Kidney (tissue), 14 donors: ENCODE results near the gene SLC6A19. TPM values are rescaled to one million over a fixed set of nuclear protein-coding genes. Genes with fewer than 3 reads are reported as not detected.

Experiments
- DNase-seq, 5 donors: peaks; one replicate each; pipeline ENCODE4 v3.0.0-alpha.2; 2013 to 2020
- FAIRE-seq: peaks from 2 replicates; lab custom pipeline; 2012; peaks lifted over from hg19 to GRCh38; lab: Jason Lieb, UNC
- H3K27ac ChIP-seq, 2 donors: one replicate each; pipeline ENCODE4 v1.7.0; 2013; ENCODE audit warnings: low read depth in 2 of 2, low read length in 2 of 2, inconsistent platforms in 1 of 2
- H3K27me3 ChIP-seq: one replicate; pipeline ENCODE4 v1.7.1; 2013; ENCODE audit warnings: low read length, inconsistent platforms; ENCODE audit not compliant: control insufficient read depth, insufficient read depth
- H3K36me3 ChIP-seq, 3 donors: one replicate each; pipeline versions ENCODE4 v1.7.0 to v1.7.1; 2013; ENCODE audit warnings: low read length in 3 of 3, control low read depth in 1 of 3, inconsistent platforms in 1 of 3; ENCODE audit not compliant: insufficient read depth in 3 of 3, control insufficient read depth in 2 of 3
- H3K4me1 ChIP-seq, 3 donors: one replicate each; pipeline versions ENCODE4 v1.7.0 to v1.7.1; 2013; ENCODE audit warnings: low read length in 3 of 3, inconsistent platforms in 1 of 3, low read depth in 1 of 3; ENCODE audit not compliant: control insufficient read depth in 2 of 3, insufficient read depth in 2 of 3
- H3K4me3 ChIP-seq, 3 donors: one replicate each; pipeline versions ENCODE4 v1.7.0 to v1.8.1; 2013; ENCODE audit warnings: low read length in 3 of 3, control low read depth in 1 of 3, inconsistent platforms in 1 of 3
- H3K9ac ChIP-seq, 3 donors: one replicate each; pipeline versions ENCODE4 v1.7.0 to v1.7.1; 2013; ENCODE audit warnings: low read length in 3 of 3, control low read depth in 1 of 3, inconsistent platforms in 1 of 3
- H3K9me3 ChIP-seq, 3 donors: one replicate each; pipeline versions ENCODE4 v1.7.0 to v1.7.1; 2013; ENCODE audit warnings: low read length in 3 of 3, control low read depth in 1 of 3, inconsistent platforms in 1 of 3; ENCODE audit not compliant: control insufficient read depth in 2 of 3, insufficient read depth in 1 of 3
- intact Hi-C: fragments of 100-400 bp; cut with DNase I; formaldehyde crosslinking; loops from one replicate; pipeline ENCODE4 v1.11.1; 2022
- polyA plus RNA-seq: library from polyadenylated mRNA; stranded (reverse); fragments of 350-450 nt; fragmentation: Illumina TruSeq; extraction: RNeasy Lipid Tissue Mini Kit (QIAGEN cat#74804); gene quantifications from one replicate; pipeline ENCODE4 v1.2.3, GENCODE V29; 2014; ENCODE audit warnings: low read depth, low replicate concordance; ENCODE audit not compliant: insufficient read depth
- total RNA-seq: library from RNA; stranded (reverse); fragmentation: NEBNext Ultra II Directional; extraction: Animal tissue kit (Norgen Biotek cat#: 25700); gene quantifications from one replicate; pipeline ENCODE4 v1.2.1, GENCODE V29; 2021
- TF ChIP-seq, protein P1 (sequence below): IDR thresholded peaks from 3 replicates; pipeline ENCODE4 v1.5.1; 2012; ENCODE audit warnings: mild to moderate bottlenecking, moderate library complexity, borderline replicate concordance; ENCODE audit not compliant: insufficient read depth; ENCODE audit errors: extremely low read depth
- donor health status: control.
- donor health status: control.
- donor health status: control.
- donor health status: control.
- donor health status: control.
- donor health status: DM: yes; HTN: yes; CAD: no.
- donor health status: Normal renal cell carcinoma (clear cell type).

Gene SLC6A19
- total and polyA plus RNA-seq, 2 donors from 2014 or later, result 2.2 to 69.3 TPM

- FAIRE-seq, result no peak
Observed at GRCh38 chr5:1208221-1208742, 6.9 kb downstream of the SLC6A19 start.

DNA sequence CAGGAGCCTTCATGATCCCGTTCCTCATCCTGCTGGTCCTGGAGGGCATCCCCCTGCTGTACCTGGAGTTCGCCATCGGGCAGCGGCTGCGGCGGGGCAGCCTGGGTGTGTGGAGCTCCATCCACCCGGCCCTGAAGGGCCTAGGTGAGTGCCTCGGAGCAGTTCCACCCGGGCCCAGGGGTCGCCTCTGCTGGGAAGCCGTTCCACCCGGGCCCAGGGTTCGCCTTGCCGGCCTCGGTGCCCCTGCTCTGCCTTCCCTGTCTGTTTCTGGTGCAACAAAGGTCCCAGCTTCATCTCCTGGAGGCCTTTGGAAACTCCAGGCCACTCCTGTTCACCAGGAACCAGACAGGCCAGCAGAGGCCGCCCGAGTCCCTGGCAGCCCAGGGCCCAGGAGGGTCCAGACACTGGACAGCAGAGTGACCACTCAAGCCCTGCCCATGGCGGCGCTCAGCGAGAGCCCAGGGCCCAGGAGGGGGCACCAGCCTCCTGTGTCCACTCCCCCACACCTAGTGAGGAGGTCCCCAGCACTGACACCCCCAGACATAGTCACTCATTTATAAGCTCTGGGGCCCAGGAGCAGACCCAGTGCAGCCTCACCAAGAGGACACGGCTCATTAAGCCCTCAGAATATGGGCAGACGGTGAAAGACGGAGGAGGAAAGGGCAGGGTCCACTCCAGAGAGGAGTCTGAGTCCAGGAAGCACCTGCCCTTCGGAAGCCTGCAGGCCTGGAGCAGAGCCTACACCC, 7.5 kb downstream of the SLC6A19 start:
- FAIRE-seq (no peak), DNase-seq (peak; percentile 71 to 94 (median 92))
- H3K27ac ChIP-seq, result no peak overlapping the region
- peaks cover 3 to 5% (median 5%) of the 10 kb centered on the region in 3 donors for H3K36me3 ChIP-seq
- intact Hi-C loops, result no loop called here
- H3K27me3 ChIP-seq, result peaks cover 3% of the 10 kb centered on the region
- H3K4me1 ChIP-seq, result peaks cover 4 to 7% (median 4%) of the 10 kb centered on the region in 3 donors
- H3K4me3 ChIP-seq, result no peak overlapping the region
- H3K9me3 ChIP-seq, result no peaks in the 10 kb centered on the region
- TF ChIP-seq, protein P1, sequence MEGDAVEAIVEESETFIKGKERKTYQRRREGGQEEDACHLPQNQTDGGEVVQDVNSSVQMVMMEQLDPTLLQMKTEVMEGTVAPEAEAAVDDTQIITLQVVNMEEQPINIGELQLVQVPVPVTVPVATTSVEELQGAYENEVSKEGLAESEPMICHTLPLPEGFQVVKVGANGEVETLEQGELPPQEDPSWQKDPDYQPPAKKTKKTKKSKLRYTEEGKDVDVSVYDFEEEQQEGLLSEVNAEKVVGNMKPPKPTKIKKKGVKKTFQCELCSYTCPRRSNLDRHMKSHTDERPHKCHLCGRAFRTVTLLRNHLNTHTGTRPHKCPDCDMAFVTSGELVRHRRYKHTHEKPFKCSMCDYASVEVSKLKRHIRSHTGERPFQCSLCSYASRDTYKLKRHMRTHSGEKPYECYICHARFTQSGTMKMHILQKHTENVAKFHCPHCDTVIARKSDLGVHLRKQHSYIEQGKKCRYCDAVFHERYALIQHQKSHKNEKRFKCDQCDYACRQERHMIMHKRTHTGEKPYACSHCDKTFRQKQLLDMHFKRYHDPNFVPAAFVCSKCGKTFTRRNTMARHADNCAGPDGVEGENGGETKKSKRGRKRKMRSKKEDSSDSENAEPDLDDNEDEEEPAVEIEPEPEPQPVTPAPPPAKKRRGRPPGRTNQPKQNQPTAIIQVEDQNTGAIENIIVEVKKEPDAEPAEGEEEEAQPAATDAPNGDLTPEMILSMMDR, result peak; percentile 21
- H3K9ac ChIP-seq, result no peak overlapping the region

More at GRCh38 chr5:1208221-1208742, 6.9 kb downstream of the SLC6A19 start:
- H3K4me1 ChIP-seq, result peaks cover 4 to 7% (median 4%) of the 10 kb centered on the region in 3 donors
- peaks cover 3 to 5% (median 5%) of the 10 kb centered on the region in 3 donors for H3K36me3 ChIP-seq
- H3K9me3 ChIP-seq, result no peaks in the 10 kb centered on the region
- no peak overlapping the region for H3K4me3 ChIP-seq
- peaks cover 3% of the 10 kb centered on the region for H3K27me3 ChIP-seq
- H3K27ac ChIP-seq, result no peak overlapping the region
- no peak overlapping the region for H3K9ac ChIP-seq
- TF ChIP-seq, protein P1, result no peak
- intact Hi-C loops, result no loop called here
- peak in 1 of 5 donors; percentile 64 for DNase-seq

- intact Hi-C loops, result no loop called here
- H3K27me3 ChIP-seq, result peaks cover 3% of the 10 kb centered on the region
- H3K36me3 ChIP-seq, result peaks cover 3 to 5% (median 5%) of the 10 kb centered on the region in 3 donors
- no peak overlapping the region for H3K4me3 ChIP-seq
- FAIRE-seq, result no peak
- TF ChIP-seq, protein P1, result no peak
- peaks cover 4 to 7% (median 4%) of the 10 kb centered on the region in 3 donors for H3K4me1 ChIP-seq
- no peak overlapping the region for H3K9ac ChIP-seq
- no peaks in the 10 kb centered on the region for H3K9me3 ChIP-seq
- no peak overlapping the region for H3K27ac ChIP-seq
- DNase-seq, result no peak
Observed at GRCh38 chr5:1209489-1209852, 8.1 kb downstream of the SLC6A19 start.
